Amniotic epithelial cell (primary cell): ENCODE measurements around the gene THUMPD1.
"Not testable (repeated sequence)": the region's sequence is repeated elsewhere in the genome, so short reads cannot be mapped to it uniquely, and the experiment has no call there.

Experiments used
- DNase-seq: peaks from one replicate; pipeline ENCODE4 v3.0.0-alpha.2; 2010; ENCODE audit warnings: low read depth

THUMPD1 gene

GRCh38 chr16:20694096-20694495 lies 47.5 kb downstream of the THUMPD1 start:
- not testable (repeated sequence) for DNase-seq

- DNase-seq: no peak
Measured at GRCh38 chr16:20689668-20690067, 52.0 kb downstream of the THUMPD1 start.

- DNase-seq: no peak
Measured at GRCh38 chr16:20683812-20684211, 57.8 kb downstream of the THUMPD1 start.
